A673 (cell line): ENCODE results near the gene DLD. TPM values are rescaled to one million over a fixed set of nuclear protein-coding genes. Genes with fewer than 3 reads are reported as not detected.
A peak's percentile ranks its signal among the peaks of the same experiment; 100 is the strongest.

ENCODE experiments used
- BruUV-seq: library from RNA; stranded (reverse); fragments of 400-500 nt; replicated peaks from 2 replicates; lab custom pipeline; 2021; lab: Mats Ljungman, UMichigan
- CTCF ChIA-PET: fragments of 300-600 bp; sonication (Branson Sonifier 250); formaldehyde crosslinking; loops from one replicate; lab custom pipeline; 2022; ENCODE audit warnings: antibody characterized with exemption; lab: Charles Lee
- POLR2A ChIA-PET: fragments of 300-600 bp; sonication (Branson Sonifier 250); formaldehyde crosslinking; loops from one replicate; lab custom pipeline; 2022; ENCODE audit warnings: antibody characterized with exemption; ENCODE audit not compliant: low non-redundant PET; lab: Charles Lee
- DNase-seq: peaks from one replicate; pipeline ENCODE4 v3.0.0-alpha.2; 2015; ENCODE audit warnings: low spot score
- H3K27ac ChIP-seq: fragments of 200-600 bp; sonication (generic); 2 replicates; pipeline ENCODE4 v1.5.1; 2016; ENCODE audit warnings: mixed run types, low read depth, mild to moderate bottlenecking, mixed read lengths, antibody characterized with exemption, low read length; ENCODE audit not compliant: poor library complexity, severe bottlenecking
- H3K27me3 ChIP-seq: fragments of 200-600 bp; sonication (generic); replicated peaks from 2 replicates; pipeline ENCODE4 v1.6.1; 2017; ENCODE audit warnings: mixed run types, low read depth, mild to moderate bottlenecking, mixed read lengths, antibody characterized with exemption, low read length; ENCODE audit not compliant: insufficient read depth, poor library complexity
- H3K36me3 ChIP-seq: fragments of 200-600 bp; sonication (generic); 2 replicates; pipeline ENCODE4 v1.6.1; 2016; ENCODE audit warnings: mixed run types, mild to moderate bottlenecking, mixed read lengths, antibody characterized with exemption, low read length; ENCODE audit not compliant: insufficient read depth, poor library complexity, severe bottlenecking
- H3K4me1 ChIP-seq: fragments of 200-600 bp; sonication (generic); 2 replicates; pipeline ENCODE4 v1.6.1; 2017; ENCODE audit warnings: mixed run types, mild to moderate bottlenecking, mixed read lengths, antibody characterized with exemption, low read length; ENCODE audit not compliant: insufficient read depth, poor library complexity, severe bottlenecking
- H3K4me3 ChIP-seq: fragments of 200-600 bp; sonication (generic); 2 replicates; pipeline ENCODE4 v1.5.1; 2016; ENCODE audit warnings: low read depth, mixed run types, mild to moderate bottlenecking, mixed read lengths, low read length; ENCODE audit not compliant: poor library complexity, severe bottlenecking
- H3K9me3 ChIP-seq: fragments of 200-600 bp; sonication (generic); 2 replicates; pipeline ENCODE4 v1.6.1; 2016; ENCODE audit warnings: mixed run types, low read depth, mild to moderate bottlenecking, mixed read lengths, antibody characterized with exemption, low read length; ENCODE audit not compliant: poor library complexity, severe bottlenecking
- CTCF ChIP-seq: fragments of 300-800, 200-600 bp; sonication (generic); conservative IDR thresholded peaks from 2 replicates; pipeline ENCODE4 v1.5.1; 2017; ENCODE audit warnings: low read depth, mild to moderate bottlenecking, antibody characterized with exemption, low read length, moderate library complexity, mixed read lengths
- EZH2 ChIP-seq: fragments of 200-600 bp; sonication (generic); IDR thresholded peaks from 2 replicates; pipeline ENCODE4 v1.6.1; 2017; ENCODE audit warnings: borderline replicate concordance, low read depth, mild to moderate bottlenecking, mixed read lengths, antibody characterized with exemption, low read length; ENCODE audit not compliant: poor library complexity, severe bottlenecking
- intact Hi-C: fragments of 100-400 bp; cut with micrococcal nuclease; formaldehyde crosslinking; loops from one replicate; pipeline ENCODE4 v1.10.0; 2022; ENCODE audit not compliant: unreplicated experiment
- total RNA-seq: library from RNA; stranded (reverse); gene quantifications from 2 replicates; pipeline ENCODE4 v1.2.3, GENCODE V29; 2021

Gene DLD
- total RNA-seq, 1 experiment from 2014 or later, result 121 TPM

GRCh38 chr7:107939573-107940489 lies 48.8 kb downstream of the DLD start:
- ChIA-PET POLR2A (no interaction called here), CTCF (no interaction called here)
- peaks cover 41% of the 10 kb centered on the region for H3K36me3 ChIP-seq
- H3K27me3 ChIP-seq, result no peaks in the 10 kb centered on the region
- TF ChIP-seq CTCF (no peak), EZH2 (no peak)
- intact Hi-C loops, result loop anchor here (10.0 kb wide), 1 partner anchor 205 kb away; no protein-coding TSS in a partner anchor
- peak; percentile 49 for DNase-seq
- no peaks in the 10 kb centered on the region for H3K9me3 ChIP-seq
- H3K27ac ChIP-seq, result peak overlapping the region; percentile 35
- BruUV-seq, result no TSS peak
- no peak overlapping the region for H3K4me3 ChIP-seq
- peaks cover 43% of the 10 kb centered on the region for H3K4me1 ChIP-seq

- BruUV-seq, result no TSS peak
- no peak for TF ChIP-seq EZH2
- no peak for TF ChIP-seq CTCF
- intact Hi-C loops, result no loop called here
- Histone ChIP-seq H3K27me3 (no peaks in the 10 kb centered on the region), H3K9me3 (no peaks in the 10 kb centered on the region), H3K36me3 (peaks cover 41% of the 10 kb centered on the region), H3K27ac (no peak overlapping the region), H3K4me1 (peaks cover 35% of the 10 kb centered on the region), H3K4me3 (no peak overlapping the region)
- DNase-seq, result no peak
- POLR2A ChIA-PET, result no interaction called here
- CTCF ChIA-PET, result no interaction called here
Observed at GRCh38 chr7:107940951-107941350, 50.0 kb downstream of the DLD start.

GRCh38 chr7:107943018-107943417 lies 52.0 kb downstream of the DLD start:
- Histone ChIP-seq H3K9me3 (no peaks in the 10 kb centered on the region), H3K4me1 (peaks cover 14% of the 10 kb centered on the region), H3K27me3 (no peaks in the 10 kb centered on the region), H3K36me3 (peaks cover 49% of the 10 kb centered on the region), H3K4me3 (no peak overlapping the region), H3K27ac (no peak overlapping the region)
- no peak for TF ChIP-seq CTCF
- TF ChIP-seq EZH2, result no peak
- ChIA-PET CTCF (no interaction called here), POLR2A (no interaction called here)
- BruUV-seq, result no TSS peak
- intact Hi-C loops, result no loop called here
- DNase-seq, result no peak
